ENCODE data around the gene MUSK.
"Not testable (repeated sequence)": the region's sequence is repeated elsewhere in the genome, so short reads cannot be mapped to it uniquely, and the experiment has no call there.

The MUSK gene

DNA sequence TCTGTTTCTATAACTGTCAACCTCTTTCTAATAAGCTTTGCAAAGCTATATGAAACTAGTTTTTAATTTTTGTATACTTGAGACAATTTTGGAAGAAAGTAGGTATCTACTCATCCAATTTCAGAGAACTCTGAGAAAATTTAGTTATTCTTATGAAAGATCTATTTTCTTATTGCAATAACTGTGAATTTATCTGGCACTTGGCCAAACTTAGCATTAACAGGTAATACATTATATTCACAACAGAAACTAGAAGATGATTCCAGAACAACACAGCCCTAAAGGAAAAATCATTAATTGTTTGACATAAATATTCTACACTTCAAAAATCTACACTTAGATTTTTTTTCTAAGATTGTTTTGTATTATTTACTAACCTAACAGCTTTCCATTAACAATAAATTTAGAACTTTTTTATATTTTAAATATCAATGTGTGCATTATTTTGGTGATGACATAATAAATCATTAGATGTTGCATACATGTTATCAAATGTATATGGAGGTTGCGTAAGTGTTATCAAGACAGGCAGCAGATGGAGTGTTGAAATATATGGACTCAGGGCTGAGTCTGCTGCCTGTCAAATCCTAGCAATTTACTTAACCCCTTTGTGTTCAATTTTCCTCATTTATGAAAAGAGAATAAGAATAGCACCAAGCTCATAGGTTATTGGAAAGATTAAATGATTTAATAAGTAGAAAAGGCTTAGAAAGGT lies 141.8 kb downstream of the MUSK start:
- DNase-seq (ENCODE audit: low read depth) = no peak

DNA sequence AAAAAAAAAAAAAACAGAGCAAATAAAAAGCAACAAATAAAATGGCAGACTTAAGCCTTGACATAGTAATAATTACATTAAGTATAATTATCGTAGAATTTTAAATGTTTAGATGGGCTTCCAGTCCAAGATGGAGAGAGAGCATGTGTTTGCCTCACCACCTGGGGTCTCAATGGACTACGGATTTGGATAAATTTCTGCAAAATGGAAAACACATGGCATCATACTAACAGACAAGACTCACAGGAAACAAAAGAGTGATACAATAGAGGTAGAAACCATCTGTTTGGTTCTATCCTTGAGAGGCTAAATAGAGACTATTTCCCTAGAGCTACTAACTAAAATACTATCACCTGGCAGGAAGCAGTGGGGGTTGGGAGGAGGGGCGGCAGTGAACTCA lies 144.3 kb downstream of the MUSK start:
- DNase-seq (ENCODE audit: low read depth) = no peak

- DNase-seq (ENCODE audit: low read depth) = peak; percentile 63
These were observed 145.6 kb downstream of the MUSK start for GRCh38 chr9:110814159-110814558.

DNA sequence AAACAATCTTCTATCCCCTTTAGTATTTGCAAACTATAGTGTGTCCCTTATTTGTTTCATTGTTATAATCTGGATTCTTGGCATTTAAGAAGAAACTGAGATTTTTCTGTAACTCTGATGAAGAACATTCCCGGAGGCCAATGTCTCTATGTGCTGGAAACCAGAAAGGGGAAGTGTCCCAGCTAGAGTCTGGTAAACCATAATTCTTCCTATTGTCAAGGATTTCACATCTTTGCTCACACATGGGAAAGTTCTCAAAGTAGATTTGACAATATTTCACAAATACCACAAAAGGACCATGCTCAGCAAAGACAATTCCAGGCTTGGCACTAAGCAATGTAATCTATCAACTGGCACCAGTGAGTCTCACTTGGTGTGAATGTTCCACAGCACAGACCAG lies 146.8 kb downstream of the MUSK start:
- DNase-seq (ENCODE audit: low read depth) = no peak

DNA sequence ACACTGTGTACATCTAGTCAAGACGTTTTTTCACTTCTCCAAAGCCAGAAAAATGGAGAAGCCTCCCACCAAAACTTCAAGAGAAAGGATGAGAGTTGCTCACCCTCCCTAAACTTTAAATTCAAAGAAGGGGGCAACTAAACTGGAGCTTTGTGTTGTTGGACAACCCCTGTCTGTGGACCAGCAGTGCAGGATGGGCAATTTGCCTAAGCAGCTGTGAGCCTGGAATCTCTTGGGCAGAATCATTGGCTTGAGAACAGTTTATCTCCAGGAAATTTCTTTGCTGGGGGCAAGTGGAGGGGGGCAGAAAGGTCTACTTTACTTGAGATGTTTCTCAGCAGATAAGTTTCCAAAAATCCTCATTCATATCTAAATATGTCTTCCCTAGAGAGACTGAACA lies 151.8 kb downstream of the MUSK start:
- DNase-seq (ENCODE audit: low read depth) = no peak

- no peak for DNase-seq (ENCODE audit: low read depth)
These were observed 152.5 kb downstream of the MUSK start for GRCh38 chr9:110821064-110821463.

GRCh38 chr9:110825129-110825528 lies 156.5 kb downstream of the MUSK start:
- not testable (repeated sequence) for DNase-seq (ENCODE audit: low read depth)

- no peak for DNase-seq (ENCODE audit: low read depth)
These were observed 157.4 kb downstream of the MUSK start for GRCh38 chr9:110825950-110826349.

- not testable (repeated sequence) for DNase-seq (ENCODE audit: low read depth)
These were observed 157.8 kb downstream of the MUSK start for GRCh38 chr9:110826400-110826799.

DNA sequence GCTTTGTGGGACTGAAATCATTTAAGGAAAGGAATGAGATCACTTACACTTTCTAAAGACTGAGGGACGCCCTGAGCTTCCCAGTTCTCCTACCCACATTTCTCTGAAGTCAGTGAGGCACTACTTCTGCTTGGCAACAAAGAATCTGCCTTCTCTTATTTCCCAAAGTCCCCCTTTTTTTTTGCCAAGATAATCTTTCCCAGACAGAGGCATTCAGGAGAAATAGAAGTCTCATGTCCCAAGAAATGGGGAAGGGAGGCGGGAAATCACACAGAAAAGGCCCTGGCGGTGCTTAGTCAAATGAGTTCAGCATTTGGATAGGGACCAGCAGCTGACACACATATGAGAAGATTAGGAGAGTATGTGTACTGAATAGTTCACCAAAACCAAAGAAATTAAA lies 159.7 kb downstream of the MUSK start:
- peak; percentile 25 for DNase-seq (ENCODE audit: low read depth)

DNA sequence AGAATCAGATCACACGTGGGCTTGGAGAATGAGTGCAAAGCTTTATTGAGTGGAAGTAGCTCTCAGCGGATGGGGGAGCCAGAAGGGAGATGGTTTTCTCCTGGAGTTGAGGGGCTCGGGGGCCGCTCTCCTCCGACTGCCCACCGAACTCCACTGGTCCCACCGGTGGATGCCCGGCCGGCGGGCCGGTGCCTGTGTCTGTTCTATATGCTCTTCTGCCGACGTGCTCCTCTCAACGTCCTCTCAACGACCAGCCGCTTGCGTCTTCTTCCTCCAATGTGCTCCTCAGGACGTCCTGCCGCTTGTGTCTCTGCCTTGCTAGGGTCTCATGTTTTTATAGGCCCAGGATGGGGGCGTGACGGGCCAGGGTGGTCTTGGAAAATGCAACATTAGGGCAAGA lies 161.9 kb downstream of the MUSK start:
- no peak for DNase-seq (ENCODE audit: low read depth)

DNA sequence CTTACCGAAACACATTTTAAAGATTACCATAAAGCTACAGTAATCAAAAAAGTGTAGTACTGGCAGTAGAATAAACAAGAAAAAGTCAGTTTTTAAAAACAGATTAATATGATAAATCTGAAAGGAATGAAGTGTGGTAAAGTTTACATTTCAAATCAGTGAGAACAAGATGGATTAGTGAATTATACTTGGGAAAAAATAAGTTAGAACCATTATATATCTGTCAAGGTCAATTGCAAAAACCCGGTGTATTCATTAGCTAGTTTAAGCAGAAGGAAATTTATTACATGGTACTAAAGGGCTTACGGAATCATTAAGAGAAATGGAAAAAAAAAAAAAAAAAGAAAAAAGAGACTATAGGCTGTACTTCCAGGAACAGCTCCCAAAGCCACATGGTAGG lies 164.3 kb downstream of the MUSK start:
- peak; percentile 28 for DNase-seq (ENCODE audit: low read depth)

DNA sequence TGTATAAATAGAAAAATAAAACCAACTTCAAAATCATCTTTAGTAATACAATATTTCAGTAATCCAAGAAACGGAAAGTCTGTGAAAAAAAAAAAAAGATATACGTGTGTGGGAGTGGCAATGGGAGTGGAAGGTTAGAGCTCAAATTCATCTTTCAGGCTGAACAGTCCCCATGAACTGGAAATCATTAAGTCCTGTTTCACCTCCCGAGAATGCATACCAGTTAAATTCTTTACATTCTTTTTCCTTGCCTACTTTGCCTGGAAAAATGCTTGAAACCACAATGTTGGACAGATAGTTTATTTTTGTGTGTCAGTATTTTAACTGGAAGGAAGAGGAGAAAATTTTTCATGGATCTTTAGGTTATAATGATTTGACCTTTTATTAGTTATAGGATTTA lies 166.8 kb downstream of the MUSK start:
- DNase-seq (ENCODE audit: low read depth) = peak; percentile 97

DNA sequence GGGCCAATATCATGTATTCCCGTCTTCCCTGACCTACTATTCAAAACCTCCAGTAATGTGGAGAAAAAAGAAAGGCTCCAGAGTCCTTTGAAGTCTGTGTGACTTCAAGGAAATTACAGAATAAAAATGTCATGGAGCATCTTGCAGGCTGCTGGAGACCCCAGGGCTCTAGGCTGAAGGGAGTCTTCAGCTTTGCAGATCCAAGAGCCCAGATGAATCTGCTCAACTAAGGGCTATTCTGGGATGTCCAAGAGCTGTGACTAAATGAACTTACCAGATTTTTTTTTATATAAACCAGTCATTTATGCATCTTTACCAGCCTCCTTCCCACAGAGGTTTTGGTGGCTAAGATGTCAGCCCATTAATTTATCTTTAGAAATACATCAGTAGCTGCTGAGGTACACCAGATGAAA lies 167.3 kb downstream of the MUSK start:
- peak; percentile 57 for DNase-seq (ENCODE audit: low read depth)

DNA sequence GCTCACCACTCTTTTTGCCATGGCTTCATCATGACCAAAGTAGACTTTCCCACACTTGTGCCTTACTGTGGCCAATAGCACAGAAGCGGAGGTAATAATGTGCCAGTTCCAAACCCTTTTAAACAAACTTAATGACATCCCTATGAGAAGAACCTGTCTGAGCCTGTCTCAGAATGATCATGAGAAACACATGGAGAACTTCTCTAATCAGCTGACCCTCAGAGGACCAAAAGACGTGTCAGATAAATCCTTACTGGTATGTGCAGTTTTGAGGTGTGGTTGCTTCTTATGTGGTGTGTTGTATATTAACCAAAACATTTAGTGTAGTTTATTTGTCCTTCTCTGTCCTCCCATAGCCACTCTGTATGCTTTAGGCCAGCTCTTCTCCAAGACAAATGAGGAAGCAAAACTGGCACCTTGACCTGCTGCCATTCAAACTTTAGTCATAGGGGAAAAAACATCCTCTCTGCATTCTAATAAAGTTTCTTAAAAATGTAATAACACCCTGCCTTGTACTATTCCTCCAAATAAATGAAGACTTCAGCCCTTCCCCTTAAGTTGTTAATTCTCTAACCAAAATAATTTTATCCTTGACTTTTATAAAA lies 168.9 kb downstream of the MUSK start:
- DNase-seq (ENCODE audit: low read depth) = no peak

DNA sequence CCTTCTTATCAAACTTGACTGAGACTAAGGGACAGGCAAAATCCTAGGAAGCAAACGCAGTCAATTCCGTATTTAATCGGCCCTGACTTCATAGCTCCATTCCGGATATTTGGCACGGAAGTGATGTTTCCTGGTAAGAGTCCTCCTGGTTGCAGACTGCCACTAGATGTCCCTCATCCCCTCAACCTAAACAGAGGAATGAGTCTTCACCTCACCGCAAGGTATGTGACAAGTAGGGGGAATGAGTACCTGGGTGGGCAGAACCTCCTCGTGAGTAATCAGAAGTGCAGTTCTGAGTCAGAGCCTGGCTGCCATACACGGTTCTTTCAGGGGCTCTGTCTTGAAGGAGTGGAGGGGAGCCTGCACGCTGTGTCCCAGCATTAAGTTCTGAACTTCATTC lies 173.6 kb downstream of the MUSK start:
- peak; percentile 46 for DNase-seq (ENCODE audit: low read depth)

DNA sequence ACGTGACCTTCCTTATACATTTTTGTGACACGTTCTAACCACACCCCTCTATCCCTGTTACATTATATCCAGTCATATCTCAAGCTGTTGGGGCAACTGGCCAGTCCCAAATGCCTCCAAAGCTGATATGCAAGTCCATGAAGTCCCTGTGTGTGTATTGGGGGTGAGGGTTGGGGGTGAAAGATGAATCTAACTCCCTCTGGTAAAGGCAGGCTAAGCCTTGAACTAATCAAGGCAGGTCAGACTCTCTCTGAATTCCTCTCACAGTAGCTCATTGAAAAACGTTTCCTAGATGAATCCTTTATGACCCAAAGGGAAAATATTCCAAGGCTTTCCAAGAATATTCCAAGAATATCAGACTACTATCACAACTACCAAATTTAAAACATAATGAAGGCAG lies 174.4 kb downstream of the MUSK start:
- peak; percentile 32 for DNase-seq (ENCODE audit: low read depth)

GRCh38 chr9:110844121-110844520 lies 175.5 kb downstream of the MUSK start:
- DNase-seq (ENCODE audit: low read depth) = no peak

DNA sequence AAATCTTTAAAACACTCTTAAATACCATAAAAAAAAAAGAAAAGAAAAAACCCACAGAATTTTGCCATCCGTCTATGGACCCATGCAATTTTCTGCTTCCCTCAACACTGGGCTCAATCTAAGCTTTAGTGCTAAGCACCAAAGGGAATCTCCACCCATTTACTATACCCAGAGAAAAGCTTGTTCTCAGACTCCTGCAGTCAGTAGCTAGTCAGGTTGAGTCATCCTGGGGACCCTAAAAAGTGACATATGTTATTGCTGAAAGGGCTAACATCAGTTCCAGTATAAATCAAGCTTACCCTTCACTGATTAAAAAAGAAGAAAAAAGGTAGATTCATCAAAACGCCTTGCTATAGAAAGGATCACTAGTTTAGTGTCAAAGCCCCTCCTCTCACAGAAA lies 177.6 kb downstream of the MUSK start:
- DNase-seq (ENCODE audit: low read depth) = peak; percentile 32

DNA sequence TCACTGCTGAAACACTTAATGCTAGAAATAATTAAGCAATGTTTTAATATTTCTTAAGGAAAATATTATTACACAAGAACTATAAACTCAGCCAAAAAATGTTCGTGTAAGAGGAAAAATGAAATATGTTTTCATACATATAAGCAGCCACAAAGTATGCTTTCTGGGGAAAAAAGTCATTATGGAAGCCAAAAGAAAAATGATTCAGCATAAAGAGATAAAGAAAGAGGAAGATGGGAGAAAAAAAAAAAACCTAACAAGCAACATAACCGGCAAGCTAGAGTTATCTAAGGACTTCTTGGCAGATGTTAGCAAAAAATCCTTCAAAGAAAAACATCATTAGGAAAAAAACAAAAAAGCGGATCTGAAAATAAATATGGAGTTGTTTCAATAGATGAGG lies 179.1 kb downstream of the MUSK start:
- DNase-seq (ENCODE audit: low read depth) = no peak

DNA sequence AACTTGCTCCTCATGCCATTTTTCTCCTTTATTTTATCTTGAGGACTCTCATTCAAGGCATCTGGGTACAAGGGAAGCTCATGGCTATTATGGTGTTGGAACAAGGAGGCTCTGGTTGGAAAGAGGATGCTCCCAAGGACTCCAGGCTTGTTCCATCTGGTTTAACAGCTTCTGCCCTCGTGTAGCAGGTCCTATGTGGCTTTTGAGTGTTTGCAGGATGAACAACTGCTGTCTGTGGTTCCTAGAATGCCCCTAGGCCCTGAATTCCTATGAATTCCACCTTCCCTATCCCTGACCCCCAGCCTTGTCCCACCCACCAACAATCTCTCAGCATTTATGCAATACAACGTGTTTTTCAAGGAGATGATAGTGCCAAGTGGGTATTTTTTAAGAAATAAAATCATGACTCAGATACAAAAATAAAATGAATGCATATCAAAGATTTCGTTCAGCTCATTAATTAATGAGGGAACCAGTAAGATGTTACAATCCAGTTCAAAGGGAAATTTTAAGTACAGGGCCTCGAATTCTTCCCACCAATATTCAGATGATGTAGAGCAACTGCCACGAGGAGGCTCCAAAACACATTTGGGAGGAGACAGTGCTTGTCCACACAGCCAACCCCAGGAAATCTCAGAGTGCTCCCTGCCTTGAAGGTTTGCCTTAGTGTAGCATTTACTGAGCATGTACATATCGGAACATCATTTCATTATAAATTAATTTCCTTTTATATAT lies 182.0 kb downstream of the MUSK start:
- DNase-seq (ENCODE audit: low read depth) = no peak

Measured in ELR (cell line).